Transverse colon (tissue), 4 donors: ENCODE measurements around the gene UCK2. TPM values are rescaled to one million over a fixed set of nuclear protein-coding genes. Genes with fewer than 3 reads are reported as not detected.

Source experiments
- DNase-seq: peaks from one replicate; pipeline ENCODE4 v3.0.0-alpha.2; 2019
- H3K27ac ChIP-seq, 4 donors: fragments of 200-600 bp; sonication (generic); 2 replicates each; pipeline ENCODE4 v1.5.1; 2016 to 2018; ENCODE audit warnings: inconsistent platforms in 4 of 4
- H3K27me3 ChIP-seq: fragments of 200-600 bp; sonication (generic); 2 replicates; pipeline ENCODE4 v1.5.1; 2017; ENCODE audit warnings: inconsistent platforms
- H3K36me3 ChIP-seq, 4 donors: fragments of 200-600 bp; sonication (generic); 2 replicates each; pipeline ENCODE4 v1.5.1; 2017 to 2019; ENCODE audit warnings: inconsistent platforms in 4 of 4
- H3K4me1 ChIP-seq, 4 donors: fragments of 200-600 bp; sonication (generic); 2 replicates each; pipeline ENCODE4 v1.5.1; 2017 to 2020; ENCODE audit warnings: inconsistent platforms in 4 of 4
- H3K4me3 ChIP-seq, 4 donors: fragments of 200-600 bp; sonication (generic); 1 replicate in 1 of 4; 2 replicates in 3 of 4; pipeline versions ENCODE4 v1.5.1 to v1.6.1; 2017 to 2019; ENCODE audit warnings: inconsistent platforms in 4 of 4
- H3K9me3 ChIP-seq, 2 donors: fragments of 200-600 bp; sonication (generic); 2 replicates each; pipeline ENCODE4 v1.5.1; 2017 to 2019; ENCODE audit warnings: inconsistent platforms in 2 of 2
- CTCF ChIP-seq, 5 experiments: fragments of 200-600 bp in 3 of 5; fragments of 450-650 bp in 2 of 5; sonication (generic) in 3 of 5; IDR thresholded peaks; 1 replicate in 2 of 5; 2 replicates in 3 of 5; pipeline ENCODE4 v1.5.1; 2016 to 2017; ENCODE audit warnings: antibody characterized with exemption in 5 of 5, inconsistent platforms in 3 of 5, mild to moderate bottlenecking in 2 of 5, moderate library complexity in 1 of 5
- EP300 ChIP-seq: sonication (generic); formaldehyde crosslinking; IDR thresholded peaks from one replicate; pipeline ENCODE4 v1.6.1; 2017; ENCODE audit warnings: antibody characterized with exemption, low read depth
- POLR2A ChIP-seq: fragments of 450-650 bp; IDR thresholded peaks from one replicate; pipeline ENCODE4 v1.6.1; 2016; ENCODE audit warnings: antibody characterized with exemption, mild to moderate bottlenecking, moderate library complexity
- POLR2AphosphoS5 ChIP-seq, 3 donors: sonication (generic); formaldehyde crosslinking; IDR thresholded peaks; one replicate each; pipeline ENCODE4 v1.6.1; 2016; ENCODE audit warnings: antibody characterized with exemption in 3 of 3
- WGBS, 2 donors: methylation state at CpG; one replicate each; pipeline ENCODE4 v1.1.5; 2018; ENCODE audit warnings: low coverage in 1 of 2; 5-methylcytosine and 5-hydroxymethylcytosine counted together
- in situ Hi-C, 4 donors: fragments of 200-750 bp; cut with MboI; loops; one replicate each; pipeline versions ENCODE4 v1.15.0 to v1.15.1; 2017; ENCODE audit warnings: low sequenced_read_pairs in 3 of 4, low pct_ligation_motif_present in 1 of 4, low pct_unique_long_range_greater_than_20kb in 1 of 4
- intact Hi-C: fragments of 100-400 bp; cut with DNase I; formaldehyde crosslinking; loops from one replicate; pipeline ENCODE4 v1.15.1; 2023; ENCODE audit warnings: low total_unique reads
- total RNA-seq, 4 donors: library from RNA; depleted of rRNA; stranded (reverse); fragments of >200 nt; gene quantifications; one replicate each; pipeline ENCODE4 v1.1.0, GENCODE V29; 2016

The UCK2 gene
- total RNA-seq, 4 donors from 2014 or later = 18.9 to 96.5 (median 69.7) TPM

DNA sequence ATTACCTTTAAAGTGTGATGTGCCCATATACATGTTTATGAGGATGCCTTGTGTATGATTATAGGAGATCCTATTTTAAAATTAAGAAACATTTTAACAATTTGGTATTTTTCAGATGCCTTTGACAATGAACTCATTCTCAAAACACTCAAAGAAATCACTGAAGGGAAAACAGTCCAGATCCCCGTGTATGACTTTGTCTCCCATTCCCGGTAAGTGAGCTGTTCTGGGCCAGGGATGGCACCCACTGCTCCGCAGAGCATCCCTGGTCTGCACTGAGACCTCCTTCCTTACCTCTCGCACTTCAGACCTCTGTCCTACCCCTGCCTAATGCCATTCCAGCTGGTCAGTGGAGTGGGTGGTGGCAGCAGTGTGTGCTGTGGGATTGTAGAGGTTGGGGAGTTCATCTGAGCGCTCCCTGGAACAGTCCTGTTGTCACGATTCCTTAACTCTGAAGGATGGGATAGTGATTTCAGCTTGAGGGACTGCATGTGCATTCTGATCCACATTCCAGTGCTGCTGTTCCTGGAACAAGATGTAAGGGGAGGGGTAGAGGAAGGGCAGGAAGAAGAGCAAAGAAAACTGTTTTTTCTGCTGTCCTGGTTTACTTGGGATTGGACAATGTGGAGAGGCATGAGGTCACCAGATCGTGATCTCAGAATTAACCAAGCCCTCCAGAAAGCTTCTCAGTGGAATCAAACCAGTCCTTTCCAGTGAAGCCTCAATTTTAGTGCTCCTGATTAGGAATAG is 63.9 kb downstream of the UCK2 start:
- WGBS, 2 donors = 92% methylated on average over 6 to 7 of the region's 7 CpGs
- Histone ChIP-seq H3K9me3 (no peaks in the 10 kb centered on the region), H3K4me1 (peaks cover 0 to 6% (median 4%) of the 10 kb centered on the region in 4 donors), H3K4me3 (no peak overlapping the region), H3K27me3 (no peaks in the 10 kb centered on the region), H3K27ac (no peak overlapping the region), H3K36me3 (peaks cover 0 to 4% (median 1%) of the 10 kb centered on the region in 4 donors)
- DNase-seq = no peak
- intact Hi-C loops = no loop called here
- in situ Hi-C loops = no loop called here
- TF ChIP-seq CTCF (IDR thresholded peaks at IDR 0.05) (no peak), POLR2A (no peak), EP300 (no peak), POLR2AphosphoS5 (IDR thresholded peaks at IDR 0.05) (no peak)

GRCh38 chr1:165892935-165893334 is 65.5 kb downstream of the UCK2 start:
- no peak for TF ChIP-seq POLR2A
- TF ChIP-seq EP300 = no peak
- TF ChIP-seq CTCF (IDR thresholded peaks at IDR 0.05) = no peak
- 78 to 100% methylated on average over 1 to 4 of the region's 4 CpGs for WGBS, 2 donors
- Histone ChIP-seq H3K9me3 (no peaks in the 10 kb centered on the region), H3K36me3 (peaks cover 0 to 7% (median 2%) of the 10 kb centered on the region in 4 donors), H3K27me3 (no peaks in the 10 kb centered on the region), H3K4me3 (no peak overlapping the region), H3K4me1 (peaks cover 0 to 4% (median 0%) of the 10 kb centered on the region in 4 donors), H3K27ac (no peak overlapping the region)
- no peak for DNase-seq
- intact Hi-C loops = no loop called here
- in situ Hi-C loops = no loop called here

DNA sequence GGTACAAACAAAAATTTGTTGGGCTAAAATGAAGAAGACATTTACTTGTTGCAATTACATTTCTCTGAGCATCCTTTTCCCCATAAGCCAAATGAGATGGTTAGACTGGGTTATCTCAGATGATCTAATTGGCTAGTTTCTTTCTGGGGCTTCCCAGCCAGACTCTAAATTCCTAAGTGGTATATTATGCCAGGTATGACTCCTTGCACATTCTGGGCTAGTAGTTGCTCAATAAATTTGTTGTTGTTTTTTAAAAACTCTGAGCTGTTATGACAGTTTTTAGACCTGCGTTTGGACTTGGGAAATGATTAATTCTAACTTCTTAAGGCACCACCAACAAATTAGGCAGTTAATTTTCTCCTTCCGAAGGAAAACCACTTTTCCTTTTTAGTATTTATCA is 66.1 kb downstream of the UCK2 start:
- intact Hi-C loops (no loop called here), in situ Hi-C loops (no loop called here)
- H3K27ac ChIP-seq = no peak overlapping the region
- 93 to 94% methylated on average over 2 of the region's 2 CpGs for WGBS, 2 donors
- H3K27me3 ChIP-seq = no peaks in the 10 kb centered on the region
- TF ChIP-seq EP300 (no peak), POLR2A (no peak), POLR2AphosphoS5 (IDR thresholded peaks at IDR 0.05) (no peak), CTCF (IDR thresholded peaks at IDR 0.05) (no peak)
- H3K9me3 ChIP-seq = no peaks in the 10 kb centered on the region
- no peaks in the 10 kb centered on the region for H3K4me1 ChIP-seq
- H3K36me3 ChIP-seq = peaks cover 0 to 7% (median 2%) of the 10 kb centered on the region in 4 donors
- DNase-seq = no peak
- H3K4me3 ChIP-seq = no peak overlapping the region

GRCh38 chr1:165894591-165894990 is 67.2 kb downstream of the UCK2 start:
- H3K36me3 ChIP-seq = peaks cover 0 to 7% (median 2%) of the 10 kb centered on the region in 4 donors
- in situ Hi-C loops (no loop called here), intact Hi-C loops (no loop called here)
- H3K4me3 ChIP-seq = no peak overlapping the region
- H3K4me1 ChIP-seq = peaks cover 0 to 3% (median 0%) of the 10 kb centered on the region in 4 donors
- TF ChIP-seq EP300 (no peak), POLR2A (no peak), CTCF (IDR thresholded peaks at IDR 0.05) (no peak), POLR2AphosphoS5 (IDR thresholded peaks at IDR 0.05) (no peak)
- no peak overlapping the region for H3K27ac ChIP-seq
- H3K27me3 ChIP-seq = no peaks in the 10 kb centered on the region
- WGBS, 2 donors = 0 to 73% methylated on average over 2 to 4 of the region's 4 CpGs
- no peaks in the 10 kb centered on the region for H3K9me3 ChIP-seq
- no peak for DNase-seq
